Mesendoderm (in vitro differentiated cells): ENCODE measurements around the gene CEBPG.
A peak's percentile ranks its signal among the peaks of the same experiment; 100 is the strongest.

Experiments used
- DNase-seq: peaks from one replicate; pipeline ENCODE4 v3.0.0; 2013
- H2AK5ac ChIP-seq: 2 replicates; pipeline ENCODE4 v1.6.1; 2013; ENCODE audit warnings: low read length, inconsistent platforms
- H2BK120ac ChIP-seq: 2 replicates; pipeline ENCODE4 v1.6.1; 2013; ENCODE audit warnings: low read depth, mild to moderate bottlenecking, low read length, moderate library complexity, mixed read lengths
- H2BK15ac ChIP-seq: replicated peaks from 2 replicates; pipeline ENCODE4 v1.6.1; 2013; ENCODE audit warnings: low read depth, mild to moderate bottlenecking, moderate library complexity
- H2BK5ac ChIP-seq: 2 replicates; pipeline ENCODE4 v1.6.1; 2013; ENCODE audit warnings: low read length, inconsistent platforms
- H3K18ac ChIP-seq: 2 replicates; pipeline ENCODE4 v1.6.1; 2013; ENCODE audit warnings: mild to moderate bottlenecking, low read length, mixed read lengths
- H3K23ac ChIP-seq: one replicate; pipeline ENCODE4 v1.6.1; 2013; ENCODE audit warnings: low read length
- H3K27ac ChIP-seq: 2 replicates; pipeline ENCODE4 v1.5.1; 2013; ENCODE audit warnings: low read depth, mild to moderate bottlenecking, inconsistent platforms, low read length, moderate library complexity
- H3K27me3 ChIP-seq: 2 replicates; pipeline ENCODE4 v1.6.1; 2013; ENCODE audit warnings: low read length, control low read depth, mild to moderate bottlenecking, inconsistent platforms; ENCODE audit not compliant: insufficient read depth, poor library complexity
- H3K36me3 ChIP-seq: 2 replicates; pipeline ENCODE4 v1.6.1; 2013; ENCODE audit warnings: low read length, inconsistent platforms; ENCODE audit not compliant: control insufficient read depth, insufficient read depth
- H3K4ac ChIP-seq: one replicate; pipeline ENCODE4 v1.6.1; 2013; ENCODE audit warnings: low read depth, mild to moderate bottlenecking, low read length, moderate library complexity
- H3K4me1 ChIP-seq: 2 replicates; pipeline ENCODE4 v1.6.1; 2013; ENCODE audit warnings: low read depth, low read length, inconsistent platforms; ENCODE audit not compliant: control insufficient read depth
- H3K4me2 ChIP-seq: 2 replicates; pipeline ENCODE4 v1.6.1; 2013; ENCODE audit warnings: low read length
- H3K4me3 ChIP-seq: 2 replicates; pipeline ENCODE4 v1.5.1; 2013; ENCODE audit warnings: mild to moderate bottlenecking, low read length
- H3K56ac ChIP-seq: one replicate; pipeline ENCODE4 v1.6.1; 2013; ENCODE audit warnings: low read length
- H3K79me1 ChIP-seq: 2 replicates; pipeline ENCODE4 v1.6.1; 2013; ENCODE audit warnings: low read length, inconsistent platforms
- H3K79me2 ChIP-seq: 2 replicates; pipeline ENCODE4 v1.6.1; 2013; ENCODE audit warnings: mild to moderate bottlenecking, low read length; ENCODE audit not compliant: control insufficient read depth, insufficient read depth
- H3K9ac ChIP-seq: 2 replicates; pipeline ENCODE4 v1.6.1; 2013; ENCODE audit warnings: low read length, inconsistent platforms
- H4K5ac ChIP-seq: one replicate; pipeline ENCODE4 v1.6.1; 2013; ENCODE audit warnings: low read length
- H4K8ac ChIP-seq: one replicate; pipeline ENCODE4 v1.6.1; 2013; ENCODE audit warnings: low read depth, mild to moderate bottlenecking, control low read depth, low read length, moderate library complexity
- WGBS: extraction: QIAGEN DNeasy Blood & Tissue Kit; methylation state at CpG from one replicate; pipeline ENCODE4 v1.1.7; 2013; ENCODE audit warnings: low lambda C conversion rate, missing lambda C conversion rate; ENCODE audit not compliant: insufficient coverage; ENCODE audit errors: extremely low coverage; 5-methylcytosine and 5-hydroxymethylcytosine counted together

CEBPG gene

GRCh38 chr19:33418461-33418860 is 45.0 kb downstream of the CEBPG start:
- Histone ChIP-seq H4K8ac (no peak overlapping the region), H3K36me3 (no peaks in the 10 kb centered on the region), H3K79me2 (no peaks in the 10 kb centered on the region), H2BK120ac (no peak overlapping the region), H3K4ac (no peak overlapping the region), H3K56ac (no peak overlapping the region), H3K27ac (no peak overlapping the region), H2BK15ac (no peak overlapping the region), H3K4me1 (no peaks in the 10 kb centered on the region), H3K4me3 (no peak overlapping the region), H3K27me3 (no peaks in the 10 kb centered on the region), H4K5ac (no peak overlapping the region), H3K9ac (no peak overlapping the region), H3K23ac (no peak overlapping the region), H2BK5ac (no peak overlapping the region), H3K79me1 (no peaks in the 10 kb centered on the region), H3K4me2 (no peak overlapping the region), H2AK5ac (no peak overlapping the region), H3K18ac (no peak overlapping the region)
- no peak for DNase-seq
- WGBS = no CpG with 5 or more reads among the region's 12 CpGs

GRCh38 chr19:33418871-33419787 is 45.6 kb downstream of the CEBPG start:
- no peaks in the 10 kb centered on the region for H3K27me3 ChIP-seq
- H4K5ac ChIP-seq = no peak overlapping the region
- no peak overlapping the region for H2AK5ac ChIP-seq
- no peaks in the 10 kb centered on the region for H3K79me1 ChIP-seq
- H2BK120ac ChIP-seq = no peak overlapping the region
- no peak overlapping the region for H4K8ac ChIP-seq
- H3K4ac ChIP-seq = no peak overlapping the region
- no peak overlapping the region for H3K56ac ChIP-seq
- no peaks in the 10 kb centered on the region for H3K4me1 ChIP-seq
- H3K27ac ChIP-seq = no peak overlapping the region
- H3K9ac ChIP-seq = no peak overlapping the region
- no peaks in the 10 kb centered on the region for H3K79me2 ChIP-seq
- H3K4me2 ChIP-seq = no peak overlapping the region
- no peak overlapping the region for H3K4me3 ChIP-seq
- no peak overlapping the region for H3K18ac ChIP-seq
- WGBS = no CpG with 5 or more reads among the region's 20 CpGs
- no peaks in the 10 kb centered on the region for H3K36me3 ChIP-seq
- no peak overlapping the region for H2BK15ac ChIP-seq
- no peak overlapping the region for H3K23ac ChIP-seq
- H2BK5ac ChIP-seq = no peak overlapping the region
- DNase-seq = no peak

- no peak overlapping the region for H3K23ac ChIP-seq
- no peak overlapping the region for H3K4me3 ChIP-seq
- WGBS = no CpG with 5 or more reads among the region's 6 CpGs
- no peak overlapping the region for H2AK5ac ChIP-seq
- no peak overlapping the region for H3K4ac ChIP-seq
- no peak overlapping the region for H3K18ac ChIP-seq
- H2BK120ac ChIP-seq = no peak overlapping the region
- no peaks in the 10 kb centered on the region for H3K36me3 ChIP-seq
- H3K4me2 ChIP-seq = no peak overlapping the region
- no peak overlapping the region for H2BK5ac ChIP-seq
- H3K27ac ChIP-seq = no peak overlapping the region
- no peak overlapping the region for H4K5ac ChIP-seq
- H3K9ac ChIP-seq = no peak overlapping the region
- no peaks in the 10 kb centered on the region for H3K27me3 ChIP-seq
- no peak overlapping the region for H2BK15ac ChIP-seq
- no peaks in the 10 kb centered on the region for H3K79me1 ChIP-seq
- no peaks in the 10 kb centered on the region for H3K4me1 ChIP-seq
- no peak overlapping the region for H3K56ac ChIP-seq
- H4K8ac ChIP-seq = no peak overlapping the region
- H3K79me2 ChIP-seq = no peaks in the 10 kb centered on the region
- DNase-seq = peak; percentile 72
Observed at GRCh38 chr19:33419788-33420130, 46.2 kb downstream of the CEBPG start.

GRCh38 chr19:33420821-33421220 is 47.3 kb downstream of the CEBPG start:
- Histone ChIP-seq H3K4me1 (no peaks in the 10 kb centered on the region), H3K27ac (no peak overlapping the region), H2AK5ac (no peak overlapping the region), H2BK15ac (no peak overlapping the region), H3K4ac (no peak overlapping the region), H3K18ac (no peak overlapping the region), H3K9ac (no peak overlapping the region), H2BK5ac (no peak overlapping the region), H3K56ac (no peak overlapping the region), H4K8ac (no peak overlapping the region), H3K79me2 (no peaks in the 10 kb centered on the region), H3K27me3 (no peaks in the 10 kb centered on the region), H3K4me2 (no peak overlapping the region), H2BK120ac (no peak overlapping the region), H3K4me3 (no peak overlapping the region), H3K79me1 (no peaks in the 10 kb centered on the region), H4K5ac (no peak overlapping the region), H3K36me3 (no peaks in the 10 kb centered on the region), H3K23ac (no peak overlapping the region)
- no peak for DNase-seq
- WGBS = no CpG with 5 or more reads among the region's 9 CpGs

GRCh38 chr19:33421368-33421767 is 47.9 kb downstream of the CEBPG start:
- no peak overlapping the region for H3K4me2 ChIP-seq
- H3K4me1 ChIP-seq = no peaks in the 10 kb centered on the region
- no peak overlapping the region for H2AK5ac ChIP-seq
- no peak overlapping the region for H2BK120ac ChIP-seq
- H3K79me1 ChIP-seq = no peaks in the 10 kb centered on the region
- no peak overlapping the region for H3K4me3 ChIP-seq
- H3K56ac ChIP-seq = no peak overlapping the region
- H3K18ac ChIP-seq = no peak overlapping the region
- no peaks in the 10 kb centered on the region for H3K79me2 ChIP-seq
- WGBS = no CpG with 5 or more reads among the region's 7 CpGs
- H3K9ac ChIP-seq = no peak overlapping the region
- no peak overlapping the region for H4K8ac ChIP-seq
- DNase-seq = no peak
- no peak overlapping the region for H3K23ac ChIP-seq
- no peak overlapping the region for H2BK15ac ChIP-seq
- H2BK5ac ChIP-seq = no peak overlapping the region
- no peak overlapping the region for H3K27ac ChIP-seq
- H3K27me3 ChIP-seq = no peaks in the 10 kb centered on the region
- H3K4ac ChIP-seq = no peak overlapping the region
- H3K36me3 ChIP-seq = no peaks in the 10 kb centered on the region
- H4K5ac ChIP-seq = no peak overlapping the region
